Hepatocyte (in vitro differentiated cells): ENCODE measurements around the gene TBX15.

Experiments
- EZH2 ChIP-seq: fragments of 200-600 bp; sonication (generic); IDR thresholded peaks from 2 replicates; pipeline ENCODE4 v1.6.1; 2016; ENCODE audit warnings: antibody characterized with exemption, mild to moderate bottlenecking, borderline replicate concordance
- TF ChIP-seq, protein P1 (sequence below): fragments of 200-600 bp; sonication (generic); IDR thresholded peaks from 2 replicates; pipeline ENCODE4 v1.5.1; 2016; ENCODE audit warnings: antibody characterized with exemption, mild to moderate bottlenecking; ENCODE audit not compliant: poor library complexity

DNA sequence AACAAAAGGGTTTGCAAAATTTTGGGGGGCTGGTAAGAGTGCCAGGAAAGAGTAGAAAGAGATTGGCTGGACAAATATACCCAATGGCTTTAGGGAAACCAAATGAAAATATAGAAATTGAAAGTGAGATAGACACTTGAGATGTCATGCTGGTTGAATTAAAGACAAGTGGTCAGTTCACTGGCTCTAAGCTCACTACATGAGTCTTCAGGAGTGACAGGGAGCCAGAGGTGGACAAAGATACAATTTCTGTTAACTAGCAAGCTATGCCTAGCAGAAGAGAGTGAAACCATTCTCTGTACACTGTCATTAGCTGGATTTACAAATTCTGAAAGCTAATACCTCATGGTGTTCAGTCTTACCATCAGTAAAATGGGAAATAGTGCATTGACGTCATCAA is 82.5 kb downstream of the TBX15 start:
- TF ChIP-seq, protein P1, sequence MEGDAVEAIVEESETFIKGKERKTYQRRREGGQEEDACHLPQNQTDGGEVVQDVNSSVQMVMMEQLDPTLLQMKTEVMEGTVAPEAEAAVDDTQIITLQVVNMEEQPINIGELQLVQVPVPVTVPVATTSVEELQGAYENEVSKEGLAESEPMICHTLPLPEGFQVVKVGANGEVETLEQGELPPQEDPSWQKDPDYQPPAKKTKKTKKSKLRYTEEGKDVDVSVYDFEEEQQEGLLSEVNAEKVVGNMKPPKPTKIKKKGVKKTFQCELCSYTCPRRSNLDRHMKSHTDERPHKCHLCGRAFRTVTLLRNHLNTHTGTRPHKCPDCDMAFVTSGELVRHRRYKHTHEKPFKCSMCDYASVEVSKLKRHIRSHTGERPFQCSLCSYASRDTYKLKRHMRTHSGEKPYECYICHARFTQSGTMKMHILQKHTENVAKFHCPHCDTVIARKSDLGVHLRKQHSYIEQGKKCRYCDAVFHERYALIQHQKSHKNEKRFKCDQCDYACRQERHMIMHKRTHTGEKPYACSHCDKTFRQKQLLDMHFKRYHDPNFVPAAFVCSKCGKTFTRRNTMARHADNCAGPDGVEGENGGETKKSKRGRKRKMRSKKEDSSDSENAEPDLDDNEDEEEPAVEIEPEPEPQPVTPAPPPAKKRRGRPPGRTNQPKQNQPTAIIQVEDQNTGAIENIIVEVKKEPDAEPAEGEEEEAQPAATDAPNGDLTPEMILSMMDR = no peak
- TF ChIP-seq EZH2 = no peak
